ENCODE results near the gene NPAS2.

GRCh38 chr2:100789361-100789760 is 30.6 kb upstream of the NPAS2 start:
- TF ChIP-seq CTCF (IDR thresholded peaks at IDR 0.05) (no peak), EP300 (IDR thresholded peaks at IDR 0.05) (no peak), POLR2A (IDR thresholded peaks at IDR 0.05) (no peak)

Measured in tibial nerve (tissue), 4 donors.